MG63 (cell line): ENCODE data around the gene TTLL5. TPM values are rescaled to one million over a fixed set of nuclear protein-coding genes. Genes with fewer than 3 reads are reported as not detected.
A peak's percentile ranks its signal among the peaks of the same experiment; 100 is the strongest.

ENCODE experiments used
- DNase-seq: peaks from one replicate; pipeline ENCODE4 v3.0.0-alpha.2; 2020
- H3K27me3 ChIP-seq: fragments of 250-450 bp; sonication (Bioruptor Pico); 2 replicates; pipeline ENCODE4 v1.5.1; 2020; ENCODE audit warnings: mild to moderate bottlenecking, moderate library complexity
- H3K36me3 ChIP-seq: fragments of 250-450 bp; sonication (Bioruptor Pico); 2 replicates; pipeline ENCODE4 v1.5.1; 2020; ENCODE audit warnings: mild to moderate bottlenecking, moderate library complexity
- H3K4me3 ChIP-seq: fragments of 250-450 bp; sonication (Bioruptor Pico); 2 replicates; pipeline ENCODE4 v1.5.1; 2020; ENCODE audit warnings: mild to moderate bottlenecking, moderate library complexity
- H3K9me3 ChIP-seq: fragments of 250-450 bp; sonication (Bioruptor Pico); 2 replicates; pipeline ENCODE4 v1.5.1; 2020; ENCODE audit warnings: mild to moderate bottlenecking, moderate library complexity
- total RNA-seq: library from RNA; depleted of rRNA; stranded (reverse); fragments of >200 nt; shearing (Covaris generic); gene quantifications from 2 replicates; pipeline ENCODE4 v1.2.3, GENCODE V29; 2014; ENCODE audit warnings: low replicate concordance; rRNA removed

The TTLL5 gene
- 11.3 and 12.9 TPM in 2 replicates for total RNA-seq

- no peaks in the 10 kb centered on the region for H3K27me3 ChIP-seq
- H3K9me3 ChIP-seq = no peaks in the 10 kb centered on the region
- H3K4me3 ChIP-seq = peak within 1 kb of the TSS; percentile 74
- peak; percentile 94 for DNase-seq
- no peaks in the 10 kb centered on the region; the same call in 1 of the 2 replicates for H3K36me3 ChIP-seq
Measured at GRCh38 chr14:75660630-75661498, at the start of gene TTLL5, which contains the start of gene ERG28. TTLL5 (plus strand) TSS chr14:75661246; CDS start chr14:75663150, 1,904 bp downstream. ERG28 (minus strand) TSS chr14:75660876; CDS start chr14:75657502, 3,374 bp downstream.

- H3K27me3 ChIP-seq = no peaks in the 10 kb centered on the region
Measured at GRCh38 chr14:75612157-75612556, 48.9 kb upstream of the TTLL5 start.

GRCh38 chr14:75614179-75614578, 46.9 kb upstream of the TTLL5 start:
- no peaks in the 10 kb centered on the region for H3K36me3 ChIP-seq
- DNase-seq = no peak
- no peaks in the 10 kb centered on the region for H3K27me3 ChIP-seq
- H3K9me3 ChIP-seq = no peaks in the 10 kb centered on the region
- no peak overlapping the region for H3K4me3 ChIP-seq

More at GRCh38 chr14:75612157-75612556, 48.9 kb upstream of the TTLL5 start:
- no peak for DNase-seq
- Histone ChIP-seq H3K9me3 (no peaks in the 10 kb centered on the region), H3K36me3 (no peaks in the 10 kb centered on the region), H3K4me3 (no peak overlapping the region)

- DNase-seq = no peak
Measured at GRCh38 chr14:75615200-75615599, 45.8 kb upstream of the TTLL5 start.

GRCh38 chr14:75619548-75619947, 41.5 kb upstream of the TTLL5 start:
- no peaks in the 10 kb centered on the region for H3K9me3 ChIP-seq
- H3K27me3 ChIP-seq = no peaks in the 10 kb centered on the region
- H3K4me3 ChIP-seq = no peak overlapping the region
- no peaks in the 10 kb centered on the region for H3K36me3 ChIP-seq
- DNase-seq = no peak

More at GRCh38 chr14:75615200-75615599, 45.8 kb upstream of the TTLL5 start:
- Histone ChIP-seq H3K4me3 (no peak overlapping the region), H3K27me3 (no peaks in the 10 kb centered on the region), H3K9me3 (no peaks in the 10 kb centered on the region), H3K36me3 (no peaks in the 10 kb centered on the region)

- Histone ChIP-seq H3K4me3 (no peak overlapping the region), H3K36me3 (no peaks in the 10 kb centered on the region), H3K27me3 (no peaks in the 10 kb centered on the region), H3K9me3 (no peaks in the 10 kb centered on the region)
- no peak for DNase-seq
Measured at GRCh38 chr14:75625034-75625433, 36.0 kb upstream of the TTLL5 start.

- no peak for DNase-seq
- no peak overlapping the region for H3K4me3 ChIP-seq
- no peaks in the 10 kb centered on the region for H3K27me3 ChIP-seq
- H3K9me3 ChIP-seq = no peaks in the 10 kb centered on the region
- H3K36me3 ChIP-seq = no peaks in the 10 kb centered on the region
Measured at GRCh38 chr14:75626396-75626795, 34.6 kb upstream of the TTLL5 start.

GRCh38 chr14:75626863-75627262, 34.2 kb upstream of the TTLL5 start:
- DNase-seq = no peak
- Histone ChIP-seq H3K9me3 (no peaks in the 10 kb centered on the region), H3K4me3 (no peak overlapping the region), H3K36me3 (no peaks in the 10 kb centered on the region), H3K27me3 (no peaks in the 10 kb centered on the region)

GRCh38 chr14:75627406-75627805, 33.6 kb upstream of the TTLL5 start:
- H3K36me3 ChIP-seq = no peaks in the 10 kb centered on the region
- H3K9me3 ChIP-seq = no peaks in the 10 kb centered on the region
- H3K4me3 ChIP-seq = no peak overlapping the region
- no peaks in the 10 kb centered on the region for H3K27me3 ChIP-seq
- DNase-seq = no peak

GRCh38 chr14:75628816-75629215, 32.2 kb upstream of the TTLL5 start:
- no peaks in the 10 kb centered on the region for H3K9me3 ChIP-seq

GRCh38 chr14:75630695-75631452, 30.2 kb upstream of the TTLL5 start:
- H3K27me3 ChIP-seq = no peaks in the 10 kb centered on the region
- no peak overlapping the region for H3K4me3 ChIP-seq
- no peaks in the 10 kb centered on the region for H3K36me3 ChIP-seq
- no peak for DNase-seq
- no peaks in the 10 kb centered on the region for H3K9me3 ChIP-seq

More at GRCh38 chr14:75628816-75629215, 32.2 kb upstream of the TTLL5 start:
- DNase-seq = no peak
- no peaks in the 10 kb centered on the region for H3K36me3 ChIP-seq
- H3K4me3 ChIP-seq = no peak overlapping the region
- H3K27me3 ChIP-seq = no peaks in the 10 kb centered on the region

- Histone ChIP-seq H3K36me3 (no peaks in the 10 kb centered on the region), H3K4me3 (no peak overlapping the region), H3K9me3 (no peaks in the 10 kb centered on the region), H3K27me3 (no peaks in the 10 kb centered on the region)
- no peak for DNase-seq
Measured at GRCh38 chr14:75631453-75631831, 29.6 kb upstream of the TTLL5 start.

- Histone ChIP-seq H3K27me3 (no peaks in the 10 kb centered on the region), H3K36me3 (no peaks in the 10 kb centered on the region), H3K9me3 (no peaks in the 10 kb centered on the region), H3K4me3 (no peak overlapping the region)
- no peak for DNase-seq
Measured at GRCh38 chr14:75634848-75635247, 26.2 kb upstream of the TTLL5 start.

GRCh38 chr14:75636100-75636692, 24.9 kb upstream of the TTLL5 start:
- H3K9me3 ChIP-seq = no peaks in the 10 kb centered on the region
- DNase-seq = no peak
- H3K36me3 ChIP-seq = no peaks in the 10 kb centered on the region
- H3K4me3 ChIP-seq = no peak overlapping the region
- H3K27me3 ChIP-seq = no peaks in the 10 kb centered on the region

GRCh38 chr14:75640876-75641275, 20.2 kb upstream of the TTLL5 start:
- Histone ChIP-seq H3K4me3 (no peak overlapping the region), H3K36me3 (no peaks in the 10 kb centered on the region), H3K9me3 (no peaks in the 10 kb centered on the region), H3K27me3 (no peaks in the 10 kb centered on the region)
- DNase-seq = no peak

- Histone ChIP-seq H3K4me3 (no peak overlapping the region), H3K36me3 (no peaks in the 10 kb centered on the region), H3K9me3 (no peaks in the 10 kb centered on the region), H3K27me3 (no peaks in the 10 kb centered on the region)
- DNase-seq = no peak
Measured at GRCh38 chr14:75643985-75644384, 17.1 kb upstream of the TTLL5 start.

GRCh38 chr14:75645056-75645455, 16.0 kb upstream of the TTLL5 start:
- no peak overlapping the region for H3K4me3 ChIP-seq
- no peaks in the 10 kb centered on the region for H3K9me3 ChIP-seq
- no peaks in the 10 kb centered on the region for H3K36me3 ChIP-seq
- H3K27me3 ChIP-seq = no peaks in the 10 kb centered on the region
- DNase-seq = no peak
